OCI-LY1 (cell line): ENCODE data around the gene MAPK11.

Experiments
- H2AFZ ChIP-seq: fragments of 200-600 bp; sonication (generic), shearing (Covaris generic); 2 replicates; pipeline ENCODE4 v1.6.0; 2014; ENCODE audit warnings: antibody characterized with exemption, mild to moderate bottlenecking, low read length
- H3F3A ChIP-seq: fragments of 200-600 bp; sonication (generic), shearing (Covaris generic); 2 replicates; pipeline ENCODE4 v1.6.0; 2014; ENCODE audit warnings: mild to moderate bottlenecking, antibody characterized with exemption, low read length, moderate library complexity; ENCODE audit not compliant: insufficient read depth
- H3K27ac ChIP-seq: fragments of 200-600 bp; sonication (generic); 2 replicates; pipeline ENCODE4 v1.5.1; 2014; ENCODE audit warnings: low read length, mixed run types, mild to moderate bottlenecking, low read depth; ENCODE audit not compliant: poor library complexity, severe bottlenecking
- H3K27me3 ChIP-seq: fragments of 200-600 bp; sonication (generic); 2 replicates; pipeline ENCODE4 v1.6.0; 2014; ENCODE audit warnings: antibody characterized with exemption, mild to moderate bottlenecking, low read length, moderate library complexity; ENCODE audit not compliant: insufficient read depth
- H3K36me3 ChIP-seq: fragments of 200-600 bp; sonication (generic); 2 replicates; pipeline ENCODE4 v1.6.1; 2014; ENCODE audit warnings: mild to moderate bottlenecking, antibody characterized with exemption, low read length, moderate library complexity, mixed read lengths; ENCODE audit not compliant: insufficient read depth
- H3K4me1 ChIP-seq: fragments of 200-600 bp; sonication (generic); 2 replicates; pipeline ENCODE4 v1.5.1; 2014; ENCODE audit warnings: mild to moderate bottlenecking, low read length, moderate library complexity; ENCODE audit not compliant: insufficient read depth, severe bottlenecking
- H3K4me2 ChIP-seq: fragments of 200-600 bp; sonication (generic), shearing (Covaris generic); 2 replicates; pipeline ENCODE4 v1.6.1; 2014; ENCODE audit warnings: low read length
- H3K4me3 ChIP-seq: fragments of 200-600 bp; sonication (generic); 2 replicates; pipeline ENCODE4 v1.5.1; 2014; ENCODE audit warnings: low read length, low read depth, mild to moderate bottlenecking, mixed read lengths; ENCODE audit not compliant: poor library complexity, severe bottlenecking
- H3K79me2 ChIP-seq: fragments of 200-600 bp; shearing (Covaris generic); 2 replicates; pipeline ENCODE4 v1.6.1; 2016; ENCODE audit warnings: mixed run types, low read length, mixed read lengths; ENCODE audit not compliant: insufficient read depth
- H3K9ac ChIP-seq: fragments of 200-600 bp; sonication (generic), shearing (Covaris generic); 2 replicates; pipeline ENCODE4 v1.6.1; 2014; ENCODE audit warnings: mild to moderate bottlenecking, low read length, mixed read lengths
- H3K9me2 ChIP-seq: fragments of 200-600 bp; sonication (generic), shearing (Covaris generic); 2 replicates; pipeline ENCODE4 v1.6.1; 2014; ENCODE audit warnings: low read depth, mild to moderate bottlenecking, low read length, mixed read lengths
- H3K9me3 ChIP-seq: fragments of 200-600 bp; shearing (Covaris generic); 2 replicates; pipeline ENCODE4 v1.6.1; 2014; ENCODE audit warnings: low read length, mixed read lengths
- H4K20me1 ChIP-seq: fragments of 200-600 bp; sonication (generic), shearing (Covaris generic); 2 replicates; pipeline ENCODE4 v1.6.0; 2016; ENCODE audit warnings: mild to moderate bottlenecking, low read length; ENCODE audit not compliant: insufficient read depth
- EZH2 ChIP-seq: fragments of 200-600 bp; sonication (generic), shearing (Covaris generic); IDR thresholded peaks from 2 replicates; pipeline ENCODE4 v1.8.0; 2017; ENCODE audit warnings: borderline replicate concordance, mixed run types, mild to moderate bottlenecking, antibody characterized with exemption, low read length, moderate library complexity, mixed read lengths
- TF ChIP-seq, protein P1 (sequence below): fragments of 200-600 bp; sonication (generic), shearing (Covaris generic); IDR thresholded peaks from 2 replicates; pipeline ENCODE4 v1.5.1; 2017; ENCODE audit warnings: mild to moderate bottlenecking, antibody characterized with exemption, low read length, moderate library complexity, mixed read lengths

MAPK11 gene

DNA sequence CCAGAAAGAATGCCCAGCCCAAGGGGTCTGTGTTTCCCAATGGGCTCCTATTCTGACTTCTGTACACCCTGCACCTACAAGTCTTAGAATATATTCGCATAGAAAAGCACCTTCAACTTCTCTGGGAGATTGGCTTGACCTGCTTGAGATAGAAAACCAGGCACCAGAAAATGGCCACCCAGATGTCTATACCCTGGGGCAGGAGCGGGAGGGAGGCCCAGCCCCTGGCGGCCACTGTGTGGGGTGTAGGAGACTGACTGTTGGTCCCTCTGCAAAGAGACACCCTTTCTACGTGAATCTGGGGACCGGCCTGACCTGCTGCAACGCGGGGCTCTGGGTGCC lies 48.1 kb upstream of the MAPK11 start:
- Histone ChIP-seq H3K9me3 (no peaks in the 10 kb centered on the region), H4K20me1 (no peaks in the 10 kb centered on the region), H3K79me2 (no peaks in the 10 kb centered on the region), H2AFZ (no peak overlapping the region), H3K4me2 (no peak overlapping the region), H3F3A (no peaks in the 10 kb centered on the region), H3K27ac (no peak overlapping the region), H3K4me3 (no peak overlapping the region), H3K9me2 (no peaks in the 10 kb centered on the region), H3K9ac (no peak overlapping the region), H3K36me3 (no peaks in the 10 kb centered on the region), H3K4me1 (peaks cover 20% of the 10 kb centered on the region), H3K27me3 (peaks cover 7% of the 10 kb centered on the region; the same call in 1 of the 2 replicates)
- no peak for TF ChIP-seq EZH2
- TF ChIP-seq, protein P1, sequence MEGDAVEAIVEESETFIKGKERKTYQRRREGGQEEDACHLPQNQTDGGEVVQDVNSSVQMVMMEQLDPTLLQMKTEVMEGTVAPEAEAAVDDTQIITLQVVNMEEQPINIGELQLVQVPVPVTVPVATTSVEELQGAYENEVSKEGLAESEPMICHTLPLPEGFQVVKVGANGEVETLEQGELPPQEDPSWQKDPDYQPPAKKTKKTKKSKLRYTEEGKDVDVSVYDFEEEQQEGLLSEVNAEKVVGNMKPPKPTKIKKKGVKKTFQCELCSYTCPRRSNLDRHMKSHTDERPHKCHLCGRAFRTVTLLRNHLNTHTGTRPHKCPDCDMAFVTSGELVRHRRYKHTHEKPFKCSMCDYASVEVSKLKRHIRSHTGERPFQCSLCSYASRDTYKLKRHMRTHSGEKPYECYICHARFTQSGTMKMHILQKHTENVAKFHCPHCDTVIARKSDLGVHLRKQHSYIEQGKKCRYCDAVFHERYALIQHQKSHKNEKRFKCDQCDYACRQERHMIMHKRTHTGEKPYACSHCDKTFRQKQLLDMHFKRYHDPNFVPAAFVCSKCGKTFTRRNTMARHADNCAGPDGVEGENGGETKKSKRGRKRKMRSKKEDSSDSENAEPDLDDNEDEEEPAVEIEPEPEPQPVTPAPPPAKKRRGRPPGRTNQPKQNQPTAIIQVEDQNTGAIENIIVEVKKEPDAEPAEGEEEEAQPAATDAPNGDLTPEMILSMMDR: no peak

DNA sequence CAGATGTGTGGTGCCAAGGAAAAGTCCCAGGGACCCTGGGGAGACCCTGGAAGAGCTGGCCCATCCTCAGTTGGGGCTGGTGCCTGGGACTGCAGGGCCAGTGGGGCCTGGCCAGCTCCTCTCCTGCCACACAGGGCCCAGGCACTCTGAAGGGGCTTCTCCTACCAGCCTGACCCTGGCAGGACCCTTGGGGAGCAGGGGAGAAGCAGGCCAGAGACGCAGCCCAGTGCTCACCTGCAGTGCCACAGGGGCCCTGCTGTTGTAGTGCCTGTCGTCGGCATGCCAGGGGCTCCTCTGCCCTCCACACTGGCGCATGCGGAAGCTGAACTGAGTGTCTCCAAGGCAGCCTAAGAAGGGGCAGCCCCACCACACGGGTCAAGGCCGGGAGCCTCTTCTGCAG lies 47.5 kb upstream of the MAPK11 start:
- no peak overlapping the region for H3K27ac ChIP-seq

DNA sequence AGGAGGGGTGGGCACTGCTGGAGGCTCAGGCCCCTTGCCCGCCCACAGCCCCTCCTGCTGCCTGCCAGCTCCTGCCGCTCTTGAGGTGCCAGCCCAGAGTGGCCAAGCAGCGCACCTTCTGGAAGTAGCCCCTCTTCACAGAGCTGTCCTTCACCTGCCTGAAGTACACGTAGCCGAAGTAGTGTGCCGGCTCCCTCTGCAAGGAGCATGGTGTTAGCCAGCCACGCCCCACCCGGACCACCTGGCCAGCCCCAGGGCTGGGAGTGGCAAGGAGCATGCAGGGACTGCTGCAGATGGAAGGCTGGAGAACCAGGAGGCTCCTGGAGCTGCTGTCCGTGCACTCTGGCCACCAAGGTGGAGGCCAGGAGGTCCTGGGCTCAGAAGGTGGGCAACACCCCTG lies 47.0 kb upstream of the MAPK11 start:
- H3K9ac ChIP-seq: no peak overlapping the region
- H3K4me3 ChIP-seq: no peak overlapping the region
- no peaks in the 10 kb centered on the region for H4K20me1 ChIP-seq
- no peaks in the 10 kb centered on the region for H3K36me3 ChIP-seq
- H3K9me3 ChIP-seq: no peaks in the 10 kb centered on the region
- peaks cover 20% of the 10 kb centered on the region for H3K4me1 ChIP-seq
- no peak overlapping the region for H3K4me2 ChIP-seq
- no peaks in the 10 kb centered on the region for H3K79me2 ChIP-seq
- H2AFZ ChIP-seq: no peak overlapping the region
- peaks cover 7% of the 10 kb centered on the region; the same call in 1 of the 2 replicates for H3K27me3 ChIP-seq
- TF ChIP-seq, protein P1: no peak
- no peak for TF ChIP-seq EZH2
- no peaks in the 10 kb centered on the region for H3F3A ChIP-seq
- no peak overlapping the region for H3K27ac ChIP-seq
- H3K9me2 ChIP-seq: no peaks in the 10 kb centered on the region

More for the DNA sequence above, 47.5 kb upstream of the MAPK11 start:
- H3K4me2 ChIP-seq: no peak overlapping the region
- H3K9ac ChIP-seq: no peak overlapping the region
- H2AFZ ChIP-seq: no peak overlapping the region
- no peak overlapping the region for H3K4me3 ChIP-seq
- H3K27me3 ChIP-seq: peaks cover 7% of the 10 kb centered on the region; the same call in 1 of the 2 replicates
- H3K36me3 ChIP-seq: no peaks in the 10 kb centered on the region
- no peaks in the 10 kb centered on the region for H3F3A ChIP-seq
- no peaks in the 10 kb centered on the region for H4K20me1 ChIP-seq
- TF ChIP-seq, protein P1: no peak
- TF ChIP-seq EZH2: no peak
- H3K4me1 ChIP-seq: peaks cover 20% of the 10 kb centered on the region
- H3K9me3 ChIP-seq: no peaks in the 10 kb centered on the region
- no peaks in the 10 kb centered on the region for H3K79me2 ChIP-seq
- no peaks in the 10 kb centered on the region for H3K9me2 ChIP-seq
